SU-DHL-6 (cell line): ENCODE results near the gene DCANP1.

Experiments used
- H2AFZ ChIP-seq: fragments of 200-600 bp; sonication (generic); 2 replicates; pipeline ENCODE4 v1.6.1; 2014; ENCODE audit warnings: low read depth, mild to moderate bottlenecking, moderate library complexity, mixed read lengths, antibody characterized with exemption, low read length; ENCODE audit not compliant: severe bottlenecking
- H3F3A ChIP-seq: fragments of 200-600 bp; shearing (Covaris generic); 2 replicates; pipeline ENCODE4 v1.6.0; 2016; ENCODE audit warnings: antibody characterized with exemption, mild to moderate bottlenecking; ENCODE audit not compliant: insufficient read depth
- H3K27ac ChIP-seq: fragments of 200-600 bp; sonication (generic); 2 replicates; pipeline ENCODE4 v1.5.1; 2016; ENCODE audit warnings: low read depth, mild to moderate bottlenecking, low read length, moderate library complexity, mixed read lengths
- H3K27me3 ChIP-seq: fragments of 200-600 bp; sonication (generic), shearing (Covaris generic); 2 replicates; pipeline ENCODE4 v1.6.0; 2014; ENCODE audit warnings: mild to moderate bottlenecking, low read length
- H3K36me3 ChIP-seq: fragments of 200-600 bp; sonication (generic); 2 replicates; pipeline ENCODE4 v1.6.1; 2014; ENCODE audit warnings: mild to moderate bottlenecking, low read length, mixed read lengths
- H3K4me2 ChIP-seq: fragments of 300-600, 200-600 bp; shearing (Covaris generic), sonication (generic); 2 replicates; pipeline ENCODE4 v1.6.0; 2014; ENCODE audit warnings: low read length, low read depth, mild to moderate bottlenecking; ENCODE audit not compliant: poor library complexity, severe bottlenecking
- H3K4me3 ChIP-seq: fragments of 200-600 bp; sonication (generic); 2 replicates; pipeline ENCODE4 v1.5.1; 2014; ENCODE audit warnings: antibody characterized with exemption, low read length, mild to moderate bottlenecking, mixed read lengths; ENCODE audit not compliant: insufficient read depth, poor library complexity, severe bottlenecking
- H3K79me2 ChIP-seq: fragments of 200-600 bp; sonication (generic); 2 replicates; pipeline ENCODE4 v1.6.1; 2014; ENCODE audit warnings: mild to moderate bottlenecking, low read length, moderate library complexity; ENCODE audit not compliant: insufficient read depth
- H3K9ac ChIP-seq: fragments of 200-600 bp; sonication (generic); 2 replicates; pipeline ENCODE4 v1.7.0; 2014; ENCODE audit warnings: mild to moderate bottlenecking, low read length
- H3K9me2 ChIP-seq: fragments of 200-600 bp; sonication (generic); replicated peaks from 2 replicates; pipeline ENCODE4 v1.6.1; 2014; ENCODE audit warnings: low read length; ENCODE audit not compliant: insufficient read depth
- H3K9me3 ChIP-seq: fragments of 200-600 bp; sonication (generic); 2 replicates; pipeline ENCODE4 v1.6.1; 2014; ENCODE audit warnings: low read length, mixed read lengths; ENCODE audit not compliant: insufficient read depth
- H4K20me1 ChIP-seq: fragments of 200-600 bp; sonication (generic); 2 replicates; pipeline ENCODE4 v1.6.1; 2014; ENCODE audit warnings: low read depth, mild to moderate bottlenecking, antibody characterized with exemption, low read length, moderate library complexity, mixed read lengths
- CTCF ChIP-seq: fragments of 200-600 bp; sonication (generic); IDR thresholded peaks from one replicate; pipeline ENCODE4 v1.5.1; 2017; ENCODE audit warnings: antibody characterized with exemption, mild to moderate bottlenecking, low read length, moderate library complexity; ENCODE audit not compliant: insufficient read depth, poor library complexity, severe bottlenecking
- EZH2phosphoT487 ChIP-seq: fragments of 200-600 bp; sonication (generic), shearing (Covaris generic); conservative IDR thresholded peaks from 2 replicates; pipeline ENCODE4 v1.6.1; 2018; ENCODE audit warnings: mild to moderate bottlenecking, antibody characterized with exemption, low read length, moderate library complexity, mixed read lengths

Gene DCANP1

GRCh38 chr5:135454946-135455345 lies 7.8 kb upstream of the DCANP1 start:
- Histone ChIP-seq H2AFZ (no peak overlapping the region), H3K36me3 (no peaks in the 10 kb centered on the region), H3K27me3 (no peaks in the 10 kb centered on the region), H3K4me2 (no peak overlapping the region), H3K27ac (no peak overlapping the region), H3F3A (no peaks in the 10 kb centered on the region), H3K79me2 (no peaks in the 10 kb centered on the region), H3K9ac (no peak overlapping the region), H3K9me2 (no peaks in the 10 kb centered on the region), H4K20me1 (no peaks in the 10 kb centered on the region), H3K9me3 (no peaks in the 10 kb centered on the region), H3K4me3 (no peak overlapping the region)
- TF ChIP-seq CTCF (no peak), EZH2phosphoT487 (no peak)

- Histone ChIP-seq H3K9me3 (no peaks in the 10 kb centered on the region), H3K27me3 (no peaks in the 10 kb centered on the region), H3K36me3 (no peaks in the 10 kb centered on the region), H3F3A (no peaks in the 10 kb centered on the region), H3K27ac (no peak overlapping the region), H2AFZ (no peak overlapping the region), H3K4me3 (no peak overlapping the region), H3K9ac (no peak overlapping the region), H3K9me2 (no peaks in the 10 kb centered on the region), H3K4me2 (no peak overlapping the region), H3K79me2 (no peaks in the 10 kb centered on the region), H4K20me1 (no peaks in the 10 kb centered on the region)
- TF ChIP-seq EZH2phosphoT487 (no peak), CTCF (no peak)
Measured at GRCh38 chr5:135453613-135454012, 6.5 kb upstream of the DCANP1 start.

GRCh38 chr5:135452321-135453030 lies 5.3 kb upstream of the DCANP1 start, which contains the start of gene TIFAB:
TIFAB (minus strand) TSS chr5:135452351; CDS start chr5:135449939, 2,412 bp downstream.
- H3K9me3 ChIP-seq = no peaks in the 10 kb centered on the region
- no peaks in the 10 kb centered on the region for H3K79me2 ChIP-seq
- TF ChIP-seq CTCF (no peak), EZH2phosphoT487 (no peak)
- H3K9ac ChIP-seq = no peak within 1 kb of the TSS
- H2AFZ ChIP-seq = no peak within 1 kb of the TSS
- no peaks in the 10 kb centered on the region for H3K27me3 ChIP-seq
- H4K20me1 ChIP-seq = no peaks in the 10 kb centered on the region
- no peaks in the 10 kb centered on the region for H3K9me2 ChIP-seq
- no peak within 1 kb of the TSS for H3K4me2 ChIP-seq
- H3K36me3 ChIP-seq = no peaks in the 10 kb centered on the region
- H3F3A ChIP-seq = no peaks in the 10 kb centered on the region
- no peak within 1 kb of the TSS for H3K27ac ChIP-seq
- H3K4me3 ChIP-seq = no peak within 1 kb of the TSS
